Adrenal gland (tissue), 5 donors: Measurements from ENCODE around the gene C1QTNF4.

Source experiments
- CTCF ChIP-seq, 6 experiments: fragments of 450-650 bp in 4 of 6; fragments of 200-600 bp in 2 of 6; sonication (generic) in 1 of 6; IDR thresholded peaks; 1 replicate in 5 of 6; 2 replicates in 1 of 6; pipeline versions ENCODE4 v1.5.1 to v1.8.0; 2016 to 2021; ENCODE audit warnings: antibody characterized with exemption in 6 of 6, mild to moderate bottlenecking in 2 of 6, moderate library complexity in 1 of 6
- POLR2A ChIP-seq, 2 donors: fragments of 450-650 bp; IDR thresholded peaks; one replicate each; pipeline ENCODE4 v1.6.1; 2017; ENCODE audit warnings: antibody characterized with exemption in 2 of 2, mild to moderate bottlenecking in 2 of 2, moderate library complexity in 1 of 2
- donor health status: DM: no; HTN: no; CAD: no.

GRCh38 chr11:47583844-47584243 is 10.4 kb downstream of the C1QTNF4 start:
- no peak for TF ChIP-seq POLR2A (IDR thresholded peaks at IDR 0.05)
- TF ChIP-seq CTCF (IDR thresholded peaks at IDR 0.05): no peak
